Activated T-helper 1 cell treated with Interleukin-2 at 50 U/mL for 16 hours (primary cell): ENCODE data around the gene FNBP1.
"Not testable (repeated sequence)": the region's sequence is repeated elsewhere in the genome, so short reads cannot be mapped to it uniquely, and the experiment has no call there.

Experiments
- DNase-seq: peaks from one replicate; pipeline ENCODE4 v3.0.0-alpha.2; 2020; ENCODE audit warnings: low read depth

The FNBP1 gene

GRCh38 chr9:129991139-129991538 lies 51.9 kb downstream of the FNBP1 start:
- not testable (repeated sequence) for DNase-seq

DNA sequence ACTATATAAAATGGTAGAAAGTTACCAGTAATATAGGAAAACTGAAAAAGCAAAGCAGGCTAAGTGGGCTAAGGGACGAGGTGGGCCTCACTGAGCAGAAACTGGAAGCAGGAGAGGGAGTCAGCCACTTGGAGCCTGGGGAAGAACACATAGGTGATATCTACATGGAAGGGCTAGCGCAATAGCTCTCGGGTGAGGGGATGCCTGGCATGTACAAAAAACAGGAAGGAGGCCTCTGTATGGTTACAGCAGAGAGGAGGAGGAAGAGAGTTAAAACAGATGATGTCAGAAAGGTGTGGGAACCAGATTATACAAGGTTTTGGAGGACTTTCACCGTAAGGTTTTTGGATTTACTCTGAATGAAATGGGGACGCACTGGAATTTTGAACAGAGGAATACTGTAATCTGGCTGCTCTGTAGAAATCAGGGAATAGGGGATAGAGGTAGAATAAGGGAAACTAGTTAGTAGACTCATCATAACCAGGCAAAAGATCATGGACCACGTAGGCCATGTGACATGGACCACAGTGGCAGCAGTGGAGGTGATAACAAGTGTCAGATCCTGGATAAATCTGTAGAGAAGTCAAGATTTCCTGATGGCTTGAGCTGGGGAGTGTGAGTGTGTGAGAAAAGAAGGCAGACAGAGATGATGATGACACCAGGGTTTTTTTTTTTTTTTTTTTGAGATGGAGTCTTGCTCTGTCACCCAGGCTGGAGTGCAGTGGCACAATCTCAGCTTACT lies 52.5 kb downstream of the FNBP1 start:
- no peak for DNase-seq

GRCh38 chr9:129989740-129990139 lies 53.2 kb downstream of the FNBP1 start:
- DNase-seq, result no peak

DNA sequence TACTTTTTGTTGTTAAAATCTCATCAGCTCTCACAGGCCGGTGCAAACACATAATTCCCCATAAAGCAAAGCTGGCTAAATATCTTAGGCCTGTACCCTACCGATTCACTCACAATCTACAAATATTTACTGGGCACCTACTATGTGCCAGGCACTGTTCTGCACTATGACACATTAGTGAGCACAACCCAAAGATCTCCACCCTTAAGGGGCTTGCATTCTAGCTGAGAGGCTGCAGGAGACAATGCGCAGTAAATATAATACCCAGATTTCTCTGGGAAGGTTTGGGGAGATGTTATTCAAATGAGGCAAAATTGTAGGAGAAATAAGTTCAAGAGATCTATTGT lies 53.7 kb downstream of the FNBP1 start:
- no peak for DNase-seq

DNA sequence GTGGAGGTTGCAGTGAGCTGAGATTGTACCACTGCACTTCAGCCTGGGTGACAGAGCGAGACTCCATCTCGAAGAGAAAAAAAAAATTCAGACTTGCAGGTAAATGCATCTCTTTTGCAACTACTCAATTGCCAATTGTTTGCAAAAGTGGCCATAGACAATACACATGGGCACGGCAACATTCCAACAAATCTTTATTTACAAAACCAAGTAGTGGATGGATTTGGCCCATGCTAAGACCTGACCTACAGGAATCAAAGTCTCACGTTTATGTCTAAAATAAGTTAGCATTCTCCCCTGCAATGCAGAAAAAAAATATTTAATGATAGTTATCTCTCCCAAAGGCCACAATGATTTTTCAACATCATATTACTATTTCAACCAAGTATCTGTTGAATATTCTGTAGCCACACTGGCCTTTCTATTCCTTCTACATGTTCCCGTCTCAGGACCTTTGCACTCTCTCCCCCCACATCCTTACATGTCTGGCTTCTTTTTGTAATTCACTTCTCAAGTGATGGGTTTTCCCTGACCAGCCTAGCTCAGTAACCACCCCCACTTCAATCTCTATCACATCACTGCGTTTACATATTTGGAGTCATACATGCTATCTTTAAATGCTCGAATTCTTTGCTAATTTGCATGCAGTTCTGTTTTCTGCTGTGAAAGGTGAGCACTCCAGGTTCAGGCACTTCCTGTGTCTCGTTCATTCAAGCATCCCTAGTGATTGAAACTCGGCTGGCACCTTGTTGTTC lies 54.2 kb downstream of the FNBP1 start:
- DNase-seq, result no peak

GRCh38 chr9:129987941-129988340 lies 55.0 kb downstream of the FNBP1 start:
- no peak for DNase-seq

DNA sequence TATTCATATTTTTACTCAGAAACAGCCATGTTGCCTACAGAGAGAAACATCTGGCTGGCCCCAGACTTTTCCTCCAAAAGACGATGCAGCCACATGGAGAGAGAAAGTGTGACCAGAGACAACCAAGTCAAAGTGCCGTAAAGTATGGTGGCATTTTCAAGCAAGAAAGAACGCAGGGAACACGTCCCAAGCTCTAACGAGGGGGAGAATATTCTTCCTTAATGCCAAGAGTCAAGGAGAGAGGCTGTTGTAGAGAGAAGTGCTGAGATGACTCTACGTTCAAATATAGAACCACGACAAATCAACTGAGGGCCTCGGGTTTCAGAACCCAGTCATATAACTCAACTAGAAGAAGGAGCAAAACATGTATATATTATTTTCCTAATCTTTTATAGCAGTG lies 55.9 kb downstream of the FNBP1 start:
- DNase-seq, result no peak

DNA sequence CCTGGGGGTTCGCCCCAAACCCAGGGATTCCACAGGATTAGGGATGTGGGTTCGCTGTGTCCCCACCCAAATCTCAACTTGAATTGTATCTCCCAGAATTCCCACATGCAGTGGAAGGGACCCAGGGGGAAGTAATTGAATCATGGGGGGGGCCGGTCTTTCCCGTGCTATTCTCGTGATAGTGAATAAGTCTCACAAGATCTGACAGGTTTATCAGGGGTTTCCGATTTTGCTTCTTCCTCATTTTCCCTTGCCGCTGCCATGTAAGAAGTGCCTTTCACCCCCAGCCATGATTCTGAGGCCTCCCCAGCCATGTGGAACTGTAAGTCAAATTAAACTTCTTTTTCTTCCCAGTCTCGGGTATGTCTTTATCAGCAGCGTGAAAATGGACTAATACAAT lies 58.4 kb downstream of the FNBP1 start:
- DNase-seq, result not testable (repeated sequence)

- DNase-seq, result no peak
These were observed 59.1 kb downstream of the FNBP1 start for GRCh38 chr9:129983891-129984290.

- DNase-seq, result no peak
These were observed 61.6 kb downstream of the FNBP1 start for GRCh38 chr9:129981180-129981907.

GRCh38 chr9:129980224-129980623 lies 62.8 kb downstream of the FNBP1 start:
- DNase-seq, result not testable (repeated sequence)

DNA sequence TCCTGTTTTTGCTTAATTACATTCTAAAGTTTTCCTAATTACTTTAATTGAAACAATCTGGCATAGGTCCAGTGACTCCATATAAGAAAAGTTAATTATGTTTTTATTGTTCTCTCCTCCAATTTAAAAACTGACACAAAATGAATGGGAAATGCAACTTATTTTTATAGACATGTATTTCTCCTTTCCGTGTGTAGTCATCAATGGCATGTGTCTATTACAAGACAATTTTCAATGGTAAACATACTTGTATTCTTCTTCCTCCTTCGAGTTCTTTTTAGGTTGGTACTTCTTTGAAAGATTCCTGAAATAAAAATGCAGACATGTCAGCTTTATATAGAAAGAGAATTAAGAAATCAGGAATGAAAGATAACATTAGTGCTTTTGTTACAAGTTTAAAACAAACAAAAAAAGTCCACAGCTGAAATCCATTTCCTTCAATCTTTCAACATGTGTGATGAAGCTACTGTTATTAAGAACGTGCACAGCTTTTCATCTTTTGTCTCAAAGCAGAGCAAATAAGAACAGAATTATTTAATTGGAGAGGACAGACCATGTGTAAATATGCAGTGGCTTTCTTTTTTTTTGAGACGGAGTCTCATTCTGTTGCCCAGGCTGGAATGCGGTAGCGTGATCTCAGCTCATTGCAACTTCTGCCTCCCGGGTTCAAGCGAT lies 63.8 kb downstream of the FNBP1 start:
- DNase-seq, result no peak

DNA sequence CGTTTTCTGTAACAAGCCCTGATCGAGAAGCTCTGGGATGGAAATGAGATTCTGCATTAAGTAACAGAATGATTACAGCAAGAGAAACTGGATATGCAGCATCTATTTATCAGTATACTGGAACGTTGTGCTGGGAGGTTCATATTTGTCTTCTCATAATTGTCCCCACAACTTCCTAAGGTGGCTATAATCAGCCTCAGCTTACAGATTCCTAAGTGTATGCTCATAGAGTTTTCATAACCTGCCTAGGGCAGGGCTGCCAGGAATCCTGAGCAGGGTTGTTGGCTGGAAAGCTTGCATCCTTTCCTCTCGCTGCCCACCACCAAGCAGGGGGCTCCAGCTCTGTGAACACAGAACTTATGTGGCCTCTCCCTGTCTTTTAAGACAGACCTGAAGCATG lies 70.2 kb downstream of the FNBP1 start:
- DNase-seq, result no peak

GRCh38 chr9:129968690-129969485 lies 74.1 kb downstream of the FNBP1 start:
- DNase-seq, result no peak

- no peak for DNase-seq
These were observed 77.9 kb downstream of the FNBP1 start for GRCh38 chr9:129964901-129965734.

DNA sequence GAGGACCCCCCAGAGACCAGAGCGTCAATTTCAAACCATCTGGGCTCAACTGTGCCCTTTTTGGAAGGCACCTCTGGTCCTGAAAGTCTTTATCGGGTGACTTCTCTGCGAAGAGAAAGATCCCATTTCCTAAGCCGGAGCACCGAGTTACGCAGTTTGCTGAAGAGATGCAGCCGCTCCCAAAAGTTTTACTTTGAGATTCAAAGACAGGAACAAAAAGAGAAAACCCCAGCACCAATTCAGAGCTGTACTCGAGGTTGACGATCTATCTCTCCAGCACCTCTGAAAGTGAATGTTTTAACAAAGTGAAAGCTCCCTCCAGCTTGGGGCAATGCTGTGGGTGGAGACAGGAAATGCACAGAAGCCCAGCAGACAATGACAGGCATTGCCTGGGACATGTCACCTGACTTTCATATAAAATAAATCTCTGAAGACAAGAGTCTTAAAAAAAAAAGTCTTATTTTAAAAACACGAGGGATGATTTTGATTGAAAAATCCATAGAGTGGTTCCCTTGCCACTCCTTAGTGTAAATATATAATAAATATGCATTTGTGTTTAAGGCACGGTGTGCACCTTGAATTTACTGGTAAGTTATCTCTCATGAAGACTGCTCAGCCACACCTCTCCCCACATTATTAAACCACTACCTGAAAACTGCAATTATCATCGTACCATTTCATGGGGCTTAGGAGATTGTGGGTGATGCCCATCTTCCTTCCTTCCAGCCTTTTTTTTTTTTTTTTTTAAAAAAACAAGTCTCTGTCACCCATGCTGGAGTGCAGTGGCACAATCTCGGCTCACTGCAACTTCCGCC lies 79.9 kb downstream of the FNBP1 start:
- DNase-seq, result peak; percentile 56

DNA sequence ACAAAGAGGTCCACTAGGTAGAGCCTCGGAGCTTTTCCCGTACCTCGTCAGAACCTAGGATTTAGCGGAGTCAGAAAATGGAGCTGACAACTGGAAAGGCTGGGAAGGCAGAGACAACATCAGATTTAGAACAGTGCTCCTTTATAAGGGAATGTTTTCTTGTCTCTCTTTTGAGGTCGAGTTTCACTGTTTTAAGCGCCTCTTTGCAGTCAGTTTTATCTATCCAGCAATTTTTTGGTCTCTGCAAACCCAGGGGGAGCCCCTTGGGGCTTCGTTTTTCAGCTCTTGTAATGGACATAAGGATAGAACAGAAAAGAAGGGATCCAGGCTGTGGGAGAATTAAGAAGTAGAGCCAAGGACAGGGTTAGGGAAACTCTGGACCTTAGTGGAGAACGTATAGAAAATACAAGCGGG lies 80.5 kb downstream of the FNBP1 start:
- DNase-seq, result no peak

- no peak for DNase-seq
These were observed 84.2 kb downstream of the FNBP1 start for GRCh38 chr9:129958796-129959195.

GRCh38 chr9:129954868-129955550 lies 88.0 kb downstream of the FNBP1 start:
- DNase-seq, result no peak
